GM19328 (cell line): ENCODE results near the gene CSHL1.

ENCODE experiments used
- ATAC-seq: cut with Tn5 transposase; IDR thresholded peaks from one replicate; pipeline ENCODE4 v1.9.1; 2021; ENCODE audit warnings: mild to moderate bottlenecking, moderate library complexity; ENCODE audit not compliant: unreplicated experiment

CSHL1 gene

GRCh38 chr17:63911041-63911635 lies at the start of gene CSHL1:
CSHL1 (minus strand) TSS chr17:63911258; CDS start chr17:63911196, 62 bp downstream.
- no peak for ATAC-seq

DNA sequence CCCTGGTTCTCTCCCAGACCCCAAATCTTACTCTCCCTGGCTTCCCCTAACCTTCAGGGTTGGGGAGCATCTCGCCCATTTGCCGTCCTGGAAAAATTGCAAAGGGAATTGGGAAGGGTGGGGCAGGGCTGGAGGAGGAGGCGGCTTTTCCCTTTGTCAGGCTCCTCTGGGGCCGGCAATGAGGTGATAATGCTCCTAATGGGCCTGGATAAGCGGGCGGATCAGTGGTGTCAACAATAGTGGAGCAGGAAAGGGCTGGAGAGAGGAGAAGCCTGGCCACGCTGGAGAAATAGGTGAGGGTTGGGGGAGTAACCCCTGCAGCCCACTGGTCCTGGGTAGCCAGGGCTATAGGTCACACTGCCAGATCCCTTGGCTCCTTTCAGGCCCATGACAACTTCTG lies 49.4 kb upstream of the CSHL1 start:
- ATAC-seq, result no peak

DNA sequence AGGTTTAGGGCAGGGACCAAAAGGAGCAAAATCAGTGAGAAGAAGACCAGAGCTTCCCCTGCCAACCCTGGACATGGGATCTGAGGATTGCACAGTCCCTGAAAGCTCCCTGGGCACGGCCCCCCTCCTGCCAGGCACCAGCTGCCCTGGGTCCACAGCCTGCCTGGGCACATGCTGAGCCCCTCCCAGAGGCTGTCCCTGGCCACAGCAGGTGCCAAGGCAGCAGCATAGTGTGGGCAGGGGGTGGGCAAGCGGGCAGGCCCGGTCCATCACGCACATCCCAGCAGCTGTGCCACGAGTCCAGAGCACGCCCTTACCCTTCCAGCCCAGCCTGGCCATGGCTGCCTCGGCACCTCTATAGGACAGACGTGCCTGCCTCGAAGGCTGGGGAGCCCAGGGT lies 48.9 kb upstream of the CSHL1 start:
- ATAC-seq, result no peak

- no peak for ATAC-seq
Observed at GRCh38 chr17:63956296-63956920, 45.4 kb upstream of the CSHL1 start.

- no peak for ATAC-seq
Observed at GRCh38 chr17:63955791-63956190, 44.7 kb upstream of the CSHL1 start.

GRCh38 chr17:63955232-63955631 lies 44.2 kb upstream of the CSHL1 start:
- ATAC-seq, result no peak

- ATAC-seq, result no peak
Observed at GRCh38 chr17:63954402-63955063, 43.5 kb upstream of the CSHL1 start.

GRCh38 chr17:63950940-63951907 lies 40.2 kb upstream of the CSHL1 start:
- no peak for ATAC-seq

DNA sequence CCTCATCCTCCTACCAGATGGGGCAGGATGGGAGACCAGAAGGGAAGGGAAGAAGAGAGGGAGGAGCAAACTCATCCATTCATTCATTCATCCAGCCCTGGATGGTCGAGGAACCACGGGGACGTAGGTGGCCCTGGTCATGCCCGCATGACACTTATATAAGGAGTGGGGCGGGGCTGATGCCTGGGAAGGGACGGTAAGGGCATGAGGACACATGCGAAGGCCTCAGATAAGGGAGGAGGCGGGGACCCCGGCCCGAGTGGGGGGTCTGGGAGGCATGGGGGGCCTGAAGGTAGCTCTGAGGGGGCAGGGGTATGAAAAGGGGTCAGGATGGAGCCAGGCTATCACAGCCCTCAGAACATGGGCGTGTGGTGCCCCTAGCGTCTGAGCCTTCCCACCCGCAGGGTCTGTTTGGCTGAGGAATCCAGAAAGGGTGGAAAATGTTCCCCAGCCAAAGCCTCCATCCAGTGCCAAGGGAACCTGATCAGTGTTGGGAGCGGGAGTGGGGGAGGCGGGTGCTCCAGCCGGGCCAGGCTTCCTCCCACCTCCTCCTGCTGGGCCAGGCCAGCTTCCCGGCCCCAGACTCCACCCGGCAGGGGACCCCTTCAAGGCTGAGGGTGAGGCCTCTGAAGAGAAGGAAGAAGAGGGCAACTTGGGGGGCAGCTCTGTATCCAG lies 38.7 kb upstream of the CSHL1 start:
- ATAC-seq, result no peak

DNA sequence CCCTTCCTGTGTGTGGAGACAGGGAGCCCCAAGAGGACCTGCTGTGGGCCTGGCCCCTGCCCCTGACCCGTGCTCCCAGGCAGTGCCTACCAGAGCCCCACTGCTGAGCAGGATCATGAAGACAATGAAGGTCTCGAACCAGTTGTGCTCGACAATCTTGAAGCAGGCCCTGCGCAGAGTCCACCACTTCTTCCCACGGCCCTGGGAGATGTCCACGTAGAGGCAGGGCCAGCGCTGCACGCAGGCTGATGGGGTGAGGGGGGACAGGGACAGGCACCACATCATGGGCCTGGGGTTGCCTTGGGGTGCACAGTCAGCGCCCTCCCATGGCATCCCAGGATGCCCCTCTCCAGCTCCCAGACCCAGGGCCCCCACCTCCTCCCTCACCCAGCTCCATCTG lies 37.5 kb upstream of the CSHL1 start:
- ATAC-seq, result no peak

DNA sequence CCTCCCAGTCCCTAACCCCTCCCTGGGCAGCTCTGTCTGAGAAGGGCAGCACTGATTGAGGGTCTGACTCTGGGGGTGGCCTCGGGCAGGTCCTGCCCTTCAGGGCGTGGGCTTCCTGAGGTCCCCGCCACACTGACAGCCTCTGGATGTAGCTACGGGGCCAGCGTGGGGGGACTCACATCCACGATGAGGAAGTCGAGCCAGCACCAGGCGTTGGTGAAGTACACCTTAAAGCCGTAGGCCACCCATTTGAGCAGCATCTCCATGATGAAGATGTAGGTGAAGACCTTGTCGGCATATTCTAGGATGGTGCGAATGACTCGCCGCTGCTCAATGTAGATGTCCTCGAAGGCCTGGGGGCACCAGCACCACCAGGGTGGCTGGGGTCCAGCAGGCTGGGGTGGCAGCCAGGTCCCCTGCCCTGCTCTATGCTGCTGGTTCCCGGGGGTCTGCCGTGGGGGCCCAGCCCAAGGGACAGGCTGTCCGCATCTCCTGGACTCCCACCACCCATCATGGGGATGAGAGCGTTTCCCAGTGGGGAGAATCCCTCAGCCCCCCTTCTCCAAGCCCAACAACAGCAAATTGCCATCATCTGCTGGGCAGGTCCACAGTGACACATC lies 36.8 kb upstream of the CSHL1 start:
- ATAC-seq, result no peak

DNA sequence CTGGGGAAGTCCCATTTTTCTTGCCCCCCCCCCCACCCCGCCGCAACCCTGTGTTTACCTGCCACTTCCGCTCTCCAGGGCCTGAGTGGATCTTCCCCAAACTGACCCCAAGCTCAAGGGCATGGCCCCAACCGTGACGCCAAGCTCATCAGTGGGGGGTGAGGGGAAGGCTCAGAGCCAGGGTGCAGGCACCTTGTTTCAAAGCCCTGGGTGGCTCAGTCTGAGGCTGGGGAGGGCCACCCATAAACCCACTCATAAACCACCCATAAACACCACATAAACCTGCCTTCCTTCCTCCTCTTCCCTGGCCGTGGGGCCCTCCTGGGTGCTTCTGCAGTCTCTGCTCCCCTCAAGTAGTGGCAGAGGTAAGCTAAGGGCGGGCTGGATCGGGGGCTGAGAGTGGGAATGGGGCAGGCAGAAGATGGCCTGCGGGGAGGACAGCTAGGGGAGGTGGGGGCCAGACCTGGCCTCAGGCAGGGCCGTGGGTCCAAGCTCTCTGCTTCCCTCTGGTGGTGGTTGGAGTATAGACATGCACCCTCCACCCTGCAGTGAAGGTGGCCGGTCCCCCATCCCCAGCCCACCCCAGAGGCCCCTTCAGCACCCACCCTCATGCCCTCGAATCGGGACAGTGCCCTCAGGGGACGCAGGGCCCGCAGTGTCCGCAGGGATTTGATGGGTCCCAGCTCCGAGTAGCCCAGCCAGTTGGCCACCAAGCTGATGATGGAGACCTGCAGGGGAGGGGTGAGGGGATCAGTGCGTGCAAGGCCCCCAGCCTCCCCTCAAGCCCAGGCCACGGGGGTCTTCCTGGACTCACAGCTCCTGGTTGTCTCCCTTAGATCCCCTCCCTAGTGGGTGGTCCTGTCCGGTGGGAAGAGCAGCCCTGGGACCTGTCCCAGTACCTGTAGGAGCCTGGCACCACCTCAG lies 35.6 kb upstream of the CSHL1 start:
- no peak for ATAC-seq

GRCh38 chr17:63945784-63946439 lies 34.9 kb upstream of the CSHL1 start:
- no peak for ATAC-seq

- no peak for ATAC-seq
Observed at GRCh38 chr17:63944736-63945499, 33.9 kb upstream of the CSHL1 start.

DNA sequence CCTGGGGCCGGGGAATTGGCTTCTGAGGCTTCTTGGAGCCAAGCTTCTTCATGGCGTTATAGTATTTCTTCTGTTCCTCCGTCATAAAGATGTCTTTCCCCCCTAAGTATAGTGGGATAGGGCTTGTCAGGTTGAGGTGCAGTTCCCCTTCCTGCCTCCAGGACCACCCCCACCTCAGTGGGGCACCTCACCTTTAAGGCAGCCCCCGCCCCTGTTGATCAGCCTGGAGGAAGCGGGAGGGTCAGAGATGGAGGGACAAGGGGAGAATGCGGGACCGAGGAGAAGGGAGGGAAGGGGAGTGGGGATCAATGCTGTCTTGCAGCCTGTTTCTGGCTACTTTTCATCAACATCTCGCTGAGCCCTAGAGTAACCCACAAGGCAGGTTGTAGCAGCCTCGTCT lies 32.7 kb upstream of the CSHL1 start:
- ATAC-seq, result no peak

DNA sequence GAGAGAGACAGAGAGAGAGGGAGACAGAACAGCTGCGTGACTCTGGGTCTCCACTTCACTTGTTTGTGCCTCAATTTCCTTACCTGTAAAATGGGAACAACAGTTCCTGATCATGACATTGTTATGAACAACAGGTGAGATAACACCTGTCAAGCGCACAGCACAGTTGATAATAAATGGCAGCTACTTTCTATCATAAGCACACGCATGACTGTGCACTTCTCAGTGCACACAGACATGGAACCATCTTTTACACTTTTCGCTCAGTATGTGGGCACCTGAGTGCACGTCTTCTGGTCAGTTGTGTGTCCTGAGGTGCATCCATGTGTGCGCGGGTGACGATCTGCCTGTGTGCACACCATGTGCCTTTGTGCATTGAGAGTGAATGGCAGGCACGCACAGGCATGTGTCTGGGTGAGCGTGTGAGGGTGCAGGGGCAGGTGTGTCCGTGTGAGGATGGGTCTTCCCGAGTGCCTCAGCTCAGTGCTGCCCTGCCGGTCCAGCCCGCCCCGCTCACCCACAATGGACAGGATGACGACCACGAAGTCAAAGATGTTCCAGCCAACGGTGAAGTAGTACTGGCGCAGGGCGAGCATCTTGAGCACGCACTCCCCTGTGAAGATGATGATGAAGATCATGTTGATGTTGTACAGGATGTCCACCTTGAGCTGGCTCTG lies 31.4 kb upstream of the CSHL1 start:
- no peak for ATAC-seq

DNA sequence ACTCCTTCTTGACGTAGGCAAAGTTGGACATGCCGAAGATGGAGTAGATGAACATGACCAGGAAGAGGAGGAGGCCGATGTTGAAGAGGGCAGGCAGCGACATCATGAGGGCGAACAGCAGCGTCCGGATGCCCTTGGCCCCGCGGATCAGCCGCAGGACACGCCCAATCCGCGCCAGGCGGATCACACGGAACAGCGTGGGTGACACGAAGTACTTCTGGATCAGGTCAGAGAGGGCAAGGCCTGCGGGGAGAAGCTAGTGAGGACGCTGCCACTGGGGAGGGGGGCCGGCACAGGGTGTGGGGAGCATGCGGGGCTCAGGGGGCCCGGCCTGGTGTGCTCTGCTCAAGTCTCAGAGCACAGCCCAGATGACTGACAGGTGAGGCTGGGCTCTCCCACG lies 30.7 kb upstream of the CSHL1 start:
- ATAC-seq, result no peak
